Gastroesophageal sphincter (tissue), 3 donors: Measurements from ENCODE around the gene DLG4.

ENCODE experiments used
- POLR2A ChIP-seq, 2 donors: fragments of 450-650 bp; IDR thresholded peaks; one replicate each; pipeline ENCODE4 v1.6.1; 2017; ENCODE audit warnings: antibody characterized with exemption in 2 of 2, mild to moderate bottlenecking in 2 of 2, moderate library complexity in 1 of 2
- TF ChIP-seq, protein P1 (sequence below), 4 experiments: fragments of 200-600 bp in 2 of 4; fragments of 450-650 bp in 2 of 4; sonication (generic) in 1 of 4; IDR thresholded peaks; one replicate each; pipeline ENCODE4 v1.5.1; 2017 to 2019; ENCODE audit warnings: antibody characterized with exemption in 4 of 4, mild to moderate bottlenecking in 2 of 4, moderate library complexity in 2 of 4

GRCh38 chr17:7262192-7262934, 42.7 kb upstream of the DLG4 start, which contains the start of gene CLDN7:
- TF ChIP-seq POLR2A (IDR thresholded peaks at IDR 0.05): no peak
- TF ChIP-seq, protein P1, sequence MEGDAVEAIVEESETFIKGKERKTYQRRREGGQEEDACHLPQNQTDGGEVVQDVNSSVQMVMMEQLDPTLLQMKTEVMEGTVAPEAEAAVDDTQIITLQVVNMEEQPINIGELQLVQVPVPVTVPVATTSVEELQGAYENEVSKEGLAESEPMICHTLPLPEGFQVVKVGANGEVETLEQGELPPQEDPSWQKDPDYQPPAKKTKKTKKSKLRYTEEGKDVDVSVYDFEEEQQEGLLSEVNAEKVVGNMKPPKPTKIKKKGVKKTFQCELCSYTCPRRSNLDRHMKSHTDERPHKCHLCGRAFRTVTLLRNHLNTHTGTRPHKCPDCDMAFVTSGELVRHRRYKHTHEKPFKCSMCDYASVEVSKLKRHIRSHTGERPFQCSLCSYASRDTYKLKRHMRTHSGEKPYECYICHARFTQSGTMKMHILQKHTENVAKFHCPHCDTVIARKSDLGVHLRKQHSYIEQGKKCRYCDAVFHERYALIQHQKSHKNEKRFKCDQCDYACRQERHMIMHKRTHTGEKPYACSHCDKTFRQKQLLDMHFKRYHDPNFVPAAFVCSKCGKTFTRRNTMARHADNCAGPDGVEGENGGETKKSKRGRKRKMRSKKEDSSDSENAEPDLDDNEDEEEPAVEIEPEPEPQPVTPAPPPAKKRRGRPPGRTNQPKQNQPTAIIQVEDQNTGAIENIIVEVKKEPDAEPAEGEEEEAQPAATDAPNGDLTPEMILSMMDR (IDR thresholded peaks at IDR 0.05): no peak
